GM21381 (cell line): ENCODE results near the gene CIB4.
"Not testable (repeated sequence)": the region's sequence is repeated elsewhere in the genome, so short reads cannot be mapped to it uniquely, and the experiment has no call there.

Experiments used
- ATAC-seq: cut with Tn5 transposase; IDR thresholded peaks from one replicate; pipeline ENCODE4 v1.9.1; 2021; ENCODE audit warnings: mild to moderate bottlenecking, moderate library complexity; ENCODE audit not compliant: unreplicated experiment

Gene CIB4

GRCh38 chr2:26573241-26573925 is 67.8 kb downstream of the CIB4 start:
- ATAC-seq: no peak

- no peak for ATAC-seq
These were observed 68.6 kb downstream of the CIB4 start for GRCh38 chr2:26572591-26572990.

- ATAC-seq: no peak
These were observed 69.8 kb downstream of the CIB4 start for GRCh38 chr2:26571316-26571715.

GRCh38 chr2:26570083-26570430 is 71.1 kb downstream of the CIB4 start:
- no peak for ATAC-seq

- no peak for ATAC-seq
These were observed 71.7 kb downstream of the CIB4 start for GRCh38 chr2:26569216-26570082.

GRCh38 chr2:26568076-26568890 is 72.9 kb downstream of the CIB4 start:
- no peak for ATAC-seq

GRCh38 chr2:26567534-26567933 is 73.6 kb downstream of the CIB4 start:
- no peak for ATAC-seq

GRCh38 chr2:26566731-26567130 is 74.4 kb downstream of the CIB4 start:
- not testable (repeated sequence) for ATAC-seq

- ATAC-seq: no peak
These were observed 75.1 kb downstream of the CIB4 start for GRCh38 chr2:26566081-26566375.

GRCh38 chr2:26564121-26564644 is 77.0 kb downstream of the CIB4 start:
- ATAC-seq: no peak

- no peak for ATAC-seq
These were observed 77.5 kb downstream of the CIB4 start for GRCh38 chr2:26563686-26564085.

- no peak for ATAC-seq
These were observed 78.1 kb downstream of the CIB4 start for GRCh38 chr2:26562811-26563645.

GRCh38 chr2:26561918-26562810 is 79.0 kb downstream of the CIB4 start:
- no peak for ATAC-seq

GRCh38 chr2:26561376-26561775 is 79.8 kb downstream of the CIB4 start:
- ATAC-seq: no peak

GRCh38 chr2:26560892-26561291 is 80.3 kb downstream of the CIB4 start:
- no peak for ATAC-seq

GRCh38 chr2:26559556-26559955 is 81.6 kb downstream of the CIB4 start:
- ATAC-seq: no peak

- no peak for ATAC-seq
These were observed 82.1 kb downstream of the CIB4 start for GRCh38 chr2:26559044-26559405.

GRCh38 chr2:26558271-26559043 is 82.7 kb downstream of the CIB4 start:
- ATAC-seq: no peak
